OCI-LY3 (cell line): ENCODE results near the gene SCIN.

Source experiments
- EZH2phosphoT487 ChIP-seq: fragments of 200-600 bp; shearing (Covaris generic); IDR thresholded peaks from 2 replicates; pipeline ENCODE4 v1.6.1; 2018; ENCODE audit warnings: antibody characterized with exemption, mixed run types, low read depth
- TF ChIP-seq, protein P1 (sequence below): fragments of 200-600, 300-600 bp; sonication (generic); IDR thresholded peaks from 2 replicates; pipeline ENCODE4 v1.5.1; 2014; ENCODE audit warnings: antibody characterized with exemption, low read length, low read depth

DNA sequence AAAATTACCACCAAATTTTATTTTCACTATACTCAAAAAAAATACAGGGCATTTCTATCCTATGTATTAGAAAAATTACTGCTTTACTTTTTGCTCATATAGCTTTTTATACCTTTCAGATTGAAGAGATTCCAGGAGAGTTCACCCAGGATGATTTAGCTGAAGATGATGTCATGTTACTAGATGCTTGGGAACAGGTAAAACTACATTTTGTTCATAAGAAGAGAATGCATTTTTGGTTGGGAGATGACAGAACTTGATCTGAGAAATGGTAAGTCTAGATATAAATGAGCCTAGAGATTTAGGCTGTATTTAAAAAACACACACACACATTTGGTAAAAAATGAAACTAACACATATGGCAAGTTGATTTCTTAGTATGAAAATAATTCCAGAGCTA, 78.8 kb downstream of the SCIN start:
- TF ChIP-seq, protein P1, sequence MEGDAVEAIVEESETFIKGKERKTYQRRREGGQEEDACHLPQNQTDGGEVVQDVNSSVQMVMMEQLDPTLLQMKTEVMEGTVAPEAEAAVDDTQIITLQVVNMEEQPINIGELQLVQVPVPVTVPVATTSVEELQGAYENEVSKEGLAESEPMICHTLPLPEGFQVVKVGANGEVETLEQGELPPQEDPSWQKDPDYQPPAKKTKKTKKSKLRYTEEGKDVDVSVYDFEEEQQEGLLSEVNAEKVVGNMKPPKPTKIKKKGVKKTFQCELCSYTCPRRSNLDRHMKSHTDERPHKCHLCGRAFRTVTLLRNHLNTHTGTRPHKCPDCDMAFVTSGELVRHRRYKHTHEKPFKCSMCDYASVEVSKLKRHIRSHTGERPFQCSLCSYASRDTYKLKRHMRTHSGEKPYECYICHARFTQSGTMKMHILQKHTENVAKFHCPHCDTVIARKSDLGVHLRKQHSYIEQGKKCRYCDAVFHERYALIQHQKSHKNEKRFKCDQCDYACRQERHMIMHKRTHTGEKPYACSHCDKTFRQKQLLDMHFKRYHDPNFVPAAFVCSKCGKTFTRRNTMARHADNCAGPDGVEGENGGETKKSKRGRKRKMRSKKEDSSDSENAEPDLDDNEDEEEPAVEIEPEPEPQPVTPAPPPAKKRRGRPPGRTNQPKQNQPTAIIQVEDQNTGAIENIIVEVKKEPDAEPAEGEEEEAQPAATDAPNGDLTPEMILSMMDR, result no peak
- TF ChIP-seq EZH2phosphoT487, result no peak
